ENCODE measurements around the gene TLK2. TPM values are rescaled to one million over a fixed set of nuclear protein-coding genes. Genes with fewer than 3 reads are reported as not detected.
"Not testable (repeated sequence)": the region's sequence is repeated elsewhere in the genome, so short reads cannot be mapped to it uniquely, and the experiment has no call there.

The TLK2 gene
- total RNA-seq, 1 experiment from 2014 or later, result 40.5 TPM

DNA sequence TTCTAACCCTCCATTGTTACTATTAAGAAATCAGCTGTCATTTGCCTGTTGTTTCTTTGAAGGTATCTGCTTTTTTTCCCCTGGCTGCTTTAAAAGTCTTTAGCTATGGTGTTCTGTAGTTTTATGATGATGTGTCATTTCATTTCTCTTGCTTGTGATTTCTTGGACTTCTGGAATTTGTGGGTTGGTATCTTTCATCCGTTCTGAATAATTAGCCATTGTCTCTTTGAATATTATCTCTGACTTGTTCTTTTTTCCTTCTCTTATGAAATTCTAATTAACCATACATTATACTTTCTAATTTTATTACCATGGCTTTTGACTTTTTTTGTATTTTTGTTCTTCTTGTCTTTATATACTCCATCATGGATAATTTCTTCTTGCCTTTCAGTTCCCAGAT is 52.3 kb downstream of the TLK2 start:
- H3K9me2 ChIP-seq (replicated peaks; ENCODE audit: low read length); POLR2A ChIA-PET (ENCODE audit: unreplicated experiment); H3K4me3 ChIP-seq (ENCODE audit: low read length); DNase-seq; H3F3A ChIP-seq (ENCODE audit: low read length, unreplicated experiment); CTCF ChIA-PET; H4K20me1 ChIP-seq (ENCODE audit: low read length); H3K27ac ChIP-seq (ENCODE audit: low read length); H3K79me2 ChIP-seq (ENCODE audit: low read length); intact Hi-C loops (cut with micrococcal nuclease); H3K4me2 ChIP-seq (ENCODE audit: low read length); BruUV-seq (replicated peaks); H3K4me1 ChIP-seq (ENCODE audit: insufficient read depth, low read length); H2AFZ ChIP-seq (ENCODE audit: low read length); H3K27me3 ChIP-seq (ENCODE audit: low read length); H3K9me3 ChIP-seq (ENCODE audit: low read length); H3K9ac ChIP-seq (ENCODE audit: low read length); ATAC-seq: not testable (repeated sequence)
- H3K36me3 ChIP-seq (ENCODE audit: low read depth, low read length), result peaks cover 13% of the 10 kb centered on the region

- H3K4me2 ChIP-seq (ENCODE audit: low read length); H3K9me3 ChIP-seq (ENCODE audit: low read length); H3K9ac ChIP-seq (ENCODE audit: low read length); ATAC-seq; H3F3A ChIP-seq (ENCODE audit: low read length, unreplicated experiment); H3K79me2 ChIP-seq (ENCODE audit: low read length); H3K9me2 ChIP-seq (replicated peaks; ENCODE audit: low read length); H4K20me1 ChIP-seq (ENCODE audit: low read length); H3K27me3 ChIP-seq (ENCODE audit: low read length); H3K4me1 ChIP-seq (ENCODE audit: insufficient read depth, low read length); H2AFZ ChIP-seq (ENCODE audit: low read length); intact Hi-C loops (cut with micrococcal nuclease); H3K27ac ChIP-seq (ENCODE audit: low read length); CTCF ChIA-PET; H3K36me3 ChIP-seq (ENCODE audit: low read depth, low read length); POLR2A ChIA-PET (ENCODE audit: unreplicated experiment); H3K4me3 ChIP-seq (ENCODE audit: low read length); BruUV-seq (replicated peaks); DNase-seq: not testable (repeated sequence)
Observed at GRCh38 chr17:62536557-62536956, 57.9 kb downstream of the TLK2 start.

DNA sequence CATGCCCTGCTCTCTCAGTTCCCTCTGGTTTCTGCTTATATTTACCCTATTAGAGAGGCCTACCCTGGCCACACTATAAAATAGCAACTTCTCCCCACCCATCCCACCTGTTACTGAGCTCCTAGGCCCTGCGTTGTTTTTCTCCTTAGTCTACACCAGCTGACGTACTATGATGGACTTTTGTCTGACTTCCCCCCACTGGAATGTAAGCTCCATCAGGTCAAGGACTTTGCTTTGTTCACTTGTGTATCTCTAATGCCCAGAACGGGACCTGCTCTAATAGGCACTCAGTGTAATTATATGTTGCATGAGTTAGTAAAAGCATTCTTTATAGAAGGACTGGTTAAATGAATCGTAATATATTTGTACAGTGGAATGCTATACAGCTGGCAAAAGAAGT is 62.4 kb downstream of the TLK2 start:
- H3K27ac ChIP-seq (ENCODE audit: low read length); CTCF ChIA-PET; H3K27me3 ChIP-seq (ENCODE audit: low read length); H3K9me3 ChIP-seq (ENCODE audit: low read length); intact Hi-C loops (cut with micrococcal nuclease); H3F3A ChIP-seq (ENCODE audit: low read length, unreplicated experiment); ATAC-seq; H2AFZ ChIP-seq (ENCODE audit: low read length); H3K79me2 ChIP-seq (ENCODE audit: low read length); H4K20me1 ChIP-seq (ENCODE audit: low read length); H3K4me3 ChIP-seq (ENCODE audit: low read length); H3K9me2 ChIP-seq (replicated peaks; ENCODE audit: low read length); H3K9ac ChIP-seq (ENCODE audit: low read length); H3K4me2 ChIP-seq (ENCODE audit: low read length); H3K4me1 ChIP-seq (ENCODE audit: insufficient read depth, low read length); DNase-seq; BruUV-seq (replicated peaks): not testable (repeated sequence)
- POLR2A ChIA-PET (ENCODE audit: unreplicated experiment), result interaction anchor here (0.6 kb wide), 1 partner anchor 427 kb away, joined by 3 read pairs; no protein-coding TSS in a partner anchor
- H3K36me3 ChIP-seq (ENCODE audit: low read depth, low read length), result peaks cover 16% of the 10 kb centered on the region

DNA sequence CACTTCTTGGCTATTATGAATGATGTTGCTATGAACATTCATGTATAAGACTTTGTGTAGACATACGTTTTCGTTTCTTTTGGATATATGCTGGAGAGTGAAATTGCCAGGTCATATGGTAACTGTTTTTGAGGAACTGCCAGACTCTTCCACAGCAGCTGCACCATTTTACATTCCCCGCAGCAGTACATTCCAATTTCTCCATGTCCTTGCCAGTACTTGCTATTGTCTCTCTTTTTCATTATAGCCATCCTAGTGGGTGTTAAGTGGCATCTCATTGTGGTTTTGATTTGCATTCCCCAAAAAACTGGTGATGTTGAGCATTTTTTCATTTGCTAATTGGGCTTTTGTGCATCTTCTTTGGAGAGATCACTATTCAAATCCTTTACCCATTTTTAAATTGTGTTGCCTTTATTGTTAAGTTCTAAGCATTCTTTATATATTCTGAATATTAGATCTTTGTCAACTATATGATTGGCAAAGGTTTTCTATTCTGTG is 64.7 kb downstream of the TLK2 start:
- POLR2A ChIA-PET (ENCODE audit: unreplicated experiment); H3K4me1 ChIP-seq (ENCODE audit: insufficient read depth, low read length); ATAC-seq; H3K4me2 ChIP-seq (ENCODE audit: low read length); H3K27ac ChIP-seq (ENCODE audit: low read length); H3K79me2 ChIP-seq (ENCODE audit: low read length); H3K4me3 ChIP-seq (ENCODE audit: low read length); BruUV-seq (replicated peaks); H3K9ac ChIP-seq (ENCODE audit: low read length); H2AFZ ChIP-seq (ENCODE audit: low read length); DNase-seq; H3K9me3 ChIP-seq (ENCODE audit: low read length); intact Hi-C loops (cut with micrococcal nuclease); CTCF ChIA-PET; H4K20me1 ChIP-seq (ENCODE audit: low read length); H3K9me2 ChIP-seq (replicated peaks; ENCODE audit: low read length); H3F3A ChIP-seq (ENCODE audit: low read length, unreplicated experiment); H3K27me3 ChIP-seq (ENCODE audit: low read length): not testable (repeated sequence)
- H3K36me3 ChIP-seq (ENCODE audit: low read depth, low read length), result peaks cover 13% of the 10 kb centered on the region

GRCh38 chr17:62546066-62546465 is 67.4 kb downstream of the TLK2 start:
- H3K4me1 ChIP-seq (ENCODE audit: insufficient read depth, low read length); H3K27ac ChIP-seq (ENCODE audit: low read length); H3K9ac ChIP-seq (ENCODE audit: low read length); H3K9me3 ChIP-seq (ENCODE audit: low read length); intact Hi-C loops (cut with micrococcal nuclease); BruUV-seq (replicated peaks); H3K9me2 ChIP-seq (replicated peaks; ENCODE audit: low read length); H3K79me2 ChIP-seq (ENCODE audit: low read length); POLR2A ChIA-PET (ENCODE audit: unreplicated experiment); H3K27me3 ChIP-seq (ENCODE audit: low read length); H2AFZ ChIP-seq (ENCODE audit: low read length); CTCF ChIA-PET; H3K4me3 ChIP-seq (ENCODE audit: low read length); H3K36me3 ChIP-seq (ENCODE audit: low read depth, low read length); ATAC-seq; DNase-seq; H3F3A ChIP-seq (ENCODE audit: low read length, unreplicated experiment); H4K20me1 ChIP-seq (ENCODE audit: low read length); H3K4me2 ChIP-seq (ENCODE audit: low read length): not testable (repeated sequence)

Data from PC-3 (cell line).